Fibroblast of pulmonary artery (primary cell): ENCODE results near the gene CES3.
A peak's percentile ranks its signal among the peaks of the same experiment; 100 is the strongest.

ENCODE experiments used
- DNase-seq: peaks from one replicate; pipeline ENCODE4 v3.0.0-alpha.2; 2010; ENCODE audit warnings: low read depth
- H3K4me3 ChIP-seq: replicated peaks from 2 replicates; pipeline ENCODE4 v1.5.1; 2011; ENCODE audit warnings: low read depth, mild to moderate bottlenecking, control low read depth, low read length, moderate library complexity
- TF ChIP-seq, protein P1 (sequence below): IDR thresholded peaks from 2 replicates; pipeline ENCODE4 v1.5.1; 2011; ENCODE audit warnings: mild to moderate bottlenecking, control low read depth, low read length, inconsistent platforms; ENCODE audit errors: missing control alignments

Gene CES3

DNA sequence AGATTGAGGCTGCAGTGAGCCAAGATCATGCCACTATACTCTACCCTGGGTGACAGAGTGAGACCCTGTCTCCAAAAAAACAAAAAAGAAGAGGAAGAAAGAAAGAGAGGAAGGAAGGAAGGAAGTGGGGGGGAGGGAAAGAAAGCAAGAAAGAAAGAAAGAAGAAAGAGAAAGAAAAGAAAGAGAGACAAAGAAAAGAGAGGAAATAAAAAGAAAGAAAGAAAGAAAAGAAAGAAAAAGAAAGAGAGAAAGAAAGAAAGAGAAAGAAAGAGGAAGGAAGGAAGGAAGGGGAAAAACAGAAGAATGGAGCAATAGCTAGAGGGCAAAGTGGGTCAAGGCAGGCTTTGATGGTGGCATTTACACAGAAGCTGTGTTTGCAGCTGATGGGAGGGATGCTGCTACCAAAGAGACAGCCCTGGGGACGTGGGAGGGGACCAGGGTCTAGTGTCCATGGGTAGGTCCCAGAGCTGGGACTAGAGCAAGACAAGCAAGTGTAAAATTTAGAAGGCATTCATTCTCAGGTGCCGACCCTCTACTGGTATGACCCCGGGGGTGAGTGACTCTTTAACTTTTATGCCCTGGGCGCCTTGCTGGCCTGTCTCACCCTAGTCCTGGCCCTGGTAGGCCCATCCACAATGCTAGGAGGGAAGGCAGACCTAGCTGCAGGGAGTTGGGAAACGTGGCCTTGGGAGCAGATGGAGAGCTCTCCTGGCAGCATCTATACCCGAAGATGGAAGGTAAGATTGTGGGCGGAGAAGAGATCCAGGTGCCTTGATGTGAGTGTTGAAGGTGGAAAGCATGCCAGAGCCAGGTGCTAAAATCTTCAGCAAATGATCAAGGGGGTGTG lies 2.0 kb upstream of the CES3 start:
- DNase-seq: no peak
- TF ChIP-seq, protein P1, sequence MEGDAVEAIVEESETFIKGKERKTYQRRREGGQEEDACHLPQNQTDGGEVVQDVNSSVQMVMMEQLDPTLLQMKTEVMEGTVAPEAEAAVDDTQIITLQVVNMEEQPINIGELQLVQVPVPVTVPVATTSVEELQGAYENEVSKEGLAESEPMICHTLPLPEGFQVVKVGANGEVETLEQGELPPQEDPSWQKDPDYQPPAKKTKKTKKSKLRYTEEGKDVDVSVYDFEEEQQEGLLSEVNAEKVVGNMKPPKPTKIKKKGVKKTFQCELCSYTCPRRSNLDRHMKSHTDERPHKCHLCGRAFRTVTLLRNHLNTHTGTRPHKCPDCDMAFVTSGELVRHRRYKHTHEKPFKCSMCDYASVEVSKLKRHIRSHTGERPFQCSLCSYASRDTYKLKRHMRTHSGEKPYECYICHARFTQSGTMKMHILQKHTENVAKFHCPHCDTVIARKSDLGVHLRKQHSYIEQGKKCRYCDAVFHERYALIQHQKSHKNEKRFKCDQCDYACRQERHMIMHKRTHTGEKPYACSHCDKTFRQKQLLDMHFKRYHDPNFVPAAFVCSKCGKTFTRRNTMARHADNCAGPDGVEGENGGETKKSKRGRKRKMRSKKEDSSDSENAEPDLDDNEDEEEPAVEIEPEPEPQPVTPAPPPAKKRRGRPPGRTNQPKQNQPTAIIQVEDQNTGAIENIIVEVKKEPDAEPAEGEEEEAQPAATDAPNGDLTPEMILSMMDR: no peak
- H3K4me3 ChIP-seq: no peak overlapping the region

DNA sequence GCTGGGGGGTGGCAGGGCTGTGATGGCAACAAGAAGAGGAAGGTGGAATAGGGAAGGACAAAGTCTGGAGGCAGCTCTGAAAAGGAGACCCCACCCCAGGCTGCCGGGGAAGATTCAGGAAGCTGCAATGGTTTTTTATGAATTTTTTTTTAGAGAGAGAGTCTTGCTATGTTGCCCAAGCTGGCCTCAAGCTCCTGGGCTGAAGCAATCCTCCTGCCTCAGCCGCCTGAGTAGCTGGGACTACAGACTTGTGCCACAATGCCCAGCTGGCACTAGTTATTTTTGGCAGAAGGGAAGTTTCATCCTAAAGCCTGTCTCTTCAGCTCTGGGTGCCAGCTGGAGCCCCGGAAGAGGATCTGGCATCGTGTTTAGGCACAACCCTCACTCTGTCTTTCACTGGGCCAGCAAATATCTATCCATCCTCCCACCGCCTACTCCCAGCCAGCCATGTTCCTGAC lies 1.3 kb upstream of the CES3 start:
- no peak for DNase-seq
- TF ChIP-seq, protein P1: no peak
- no peak overlapping the region for H3K4me3 ChIP-seq

DNA sequence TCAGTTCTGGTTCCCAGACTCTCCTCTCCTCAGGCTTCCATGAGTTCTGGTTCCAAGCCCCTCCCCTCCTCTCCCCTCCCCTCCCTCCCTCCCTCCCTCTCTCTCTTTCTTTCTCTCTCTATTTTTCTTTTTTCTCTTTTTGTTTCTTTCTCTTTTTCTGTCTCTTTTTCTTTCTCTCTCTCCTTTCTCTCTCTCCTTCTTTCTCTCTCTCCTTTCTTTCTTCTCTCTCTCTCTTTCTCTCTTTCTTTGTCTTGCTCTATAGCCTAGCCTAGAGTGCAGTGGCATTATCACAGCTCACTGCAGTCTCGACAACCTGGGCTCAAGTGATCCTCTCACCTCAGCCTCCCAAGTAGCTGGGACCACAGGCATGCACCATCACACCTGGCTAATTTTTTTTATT lies 796 bp upstream of the CES3 start:
- no peak for DNase-seq
- TF ChIP-seq, protein P1: no peak
- H3K4me3 ChIP-seq: no peak overlapping the region

DNA sequence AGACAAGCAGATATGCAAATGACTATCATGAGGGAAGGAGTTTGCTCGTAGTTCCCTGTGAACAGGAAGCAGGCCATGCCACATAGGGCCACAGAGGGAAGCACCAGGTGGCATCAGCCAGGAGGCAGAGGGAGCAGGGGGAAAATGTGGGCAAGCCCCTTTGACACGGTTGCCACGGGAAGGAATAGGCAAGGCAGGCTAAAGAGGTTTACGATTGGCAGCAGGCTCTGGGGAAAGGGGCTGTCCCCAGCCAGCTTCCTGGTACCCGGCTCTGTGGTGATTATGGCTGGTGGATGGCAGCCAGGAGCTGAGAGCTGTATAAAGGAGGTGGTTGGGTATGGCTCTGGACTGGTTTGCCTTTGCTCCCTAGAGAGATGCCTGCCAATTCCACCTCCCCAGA lies 848 bp downstream of the CES3 start:
- DNase-seq: peak; percentile 38
- TF ChIP-seq, protein P1: no peak
- no peak overlapping the region for H3K4me3 ChIP-seq

DNA sequence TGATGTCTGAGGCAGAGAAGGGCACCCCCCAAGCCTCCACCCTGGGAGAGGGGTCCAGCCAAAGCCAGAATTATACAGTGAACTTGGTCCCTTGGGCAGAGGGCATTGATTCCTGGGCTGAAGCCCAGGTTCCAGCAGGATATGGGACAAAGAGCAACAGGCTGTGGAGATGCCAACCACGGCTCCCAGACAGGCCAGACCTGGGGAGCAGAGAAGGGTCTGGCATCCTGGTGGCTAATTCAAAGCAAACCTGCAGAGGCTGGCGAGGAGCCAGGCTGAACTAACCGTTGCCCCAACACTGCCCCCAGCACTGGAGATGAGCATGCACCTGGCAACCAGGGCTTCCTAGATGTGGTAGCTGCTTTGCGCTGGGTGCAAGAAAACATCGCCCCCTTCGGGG lies 3.0 kb downstream of the CES3 start:
- no peak for DNase-seq
- TF ChIP-seq, protein P1: no peak
- no peak overlapping the region for H3K4me3 ChIP-seq

DNA sequence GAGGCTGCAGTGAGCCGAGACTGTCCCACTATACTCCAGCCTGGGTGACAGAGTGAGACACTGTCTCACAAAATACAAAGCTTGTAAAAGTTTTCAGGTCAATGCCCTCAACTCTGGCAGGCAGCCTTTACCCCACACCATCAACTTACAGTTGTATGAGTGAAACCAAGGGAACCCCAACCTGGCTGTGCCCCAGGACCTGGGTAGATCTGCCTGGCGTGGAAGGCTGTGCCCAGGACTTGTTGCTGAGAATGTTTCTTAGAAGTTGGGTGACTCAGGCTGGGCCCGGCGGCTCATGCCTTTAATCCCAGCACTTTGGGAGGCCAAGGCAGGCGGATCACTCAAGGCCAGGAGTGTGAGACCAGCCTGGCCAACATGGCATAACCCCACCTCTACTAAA lies 7.8 kb downstream of the CES3 start:
- TF ChIP-seq, protein P1: no peak
- no peak overlapping the region for H3K4me3 ChIP-seq
- DNase-seq: no peak
